Germinal center (tissue), 1 donor: ENCODE data around the gene FCN1.

Experiments
- DNase-seq: peaks from one replicate; pipeline ENCODE4 v3.0.0; 2012; ENCODE audit warnings: mixed read lengths, low spot score

The FCN1 gene

DNA sequence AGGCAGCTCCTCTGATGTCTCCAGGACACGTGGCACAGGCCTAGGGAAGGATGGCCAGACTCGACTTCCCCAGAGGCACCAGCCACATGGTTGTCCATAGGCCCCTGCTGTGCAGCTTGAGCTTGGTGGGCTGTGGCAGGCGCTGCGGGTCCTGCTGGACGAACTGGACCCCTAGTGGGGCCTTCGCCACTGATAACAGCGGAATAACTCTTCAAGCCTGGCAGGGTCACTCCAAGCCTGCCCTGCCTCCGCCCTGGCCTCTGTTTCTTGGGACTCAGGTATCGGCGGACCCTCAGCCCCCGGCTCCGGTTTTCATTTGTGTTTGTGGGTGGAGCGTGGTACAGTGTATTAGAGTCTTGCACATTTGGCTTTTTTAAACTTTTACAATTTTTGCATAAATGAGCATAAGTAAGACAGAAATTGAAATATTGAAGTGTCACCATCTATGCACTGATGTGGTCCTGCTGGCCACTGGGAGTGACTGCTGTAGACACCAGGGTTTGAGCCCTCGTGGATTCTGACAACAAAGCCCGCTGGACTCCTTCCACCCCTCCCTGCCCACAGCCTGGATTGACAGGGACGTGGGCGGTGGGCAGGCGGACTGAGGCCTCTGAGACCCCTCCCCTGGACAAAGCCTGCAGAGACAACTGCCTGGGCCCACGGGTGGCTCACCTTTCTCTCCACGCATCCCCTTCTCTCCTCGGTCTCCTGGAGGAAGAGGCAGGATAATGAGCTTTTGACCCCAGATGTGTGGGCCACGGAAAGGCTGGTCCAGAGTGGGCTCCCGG, 3.8 kb downstream of the FCN1 start:
- no peak for DNase-seq

DNA sequence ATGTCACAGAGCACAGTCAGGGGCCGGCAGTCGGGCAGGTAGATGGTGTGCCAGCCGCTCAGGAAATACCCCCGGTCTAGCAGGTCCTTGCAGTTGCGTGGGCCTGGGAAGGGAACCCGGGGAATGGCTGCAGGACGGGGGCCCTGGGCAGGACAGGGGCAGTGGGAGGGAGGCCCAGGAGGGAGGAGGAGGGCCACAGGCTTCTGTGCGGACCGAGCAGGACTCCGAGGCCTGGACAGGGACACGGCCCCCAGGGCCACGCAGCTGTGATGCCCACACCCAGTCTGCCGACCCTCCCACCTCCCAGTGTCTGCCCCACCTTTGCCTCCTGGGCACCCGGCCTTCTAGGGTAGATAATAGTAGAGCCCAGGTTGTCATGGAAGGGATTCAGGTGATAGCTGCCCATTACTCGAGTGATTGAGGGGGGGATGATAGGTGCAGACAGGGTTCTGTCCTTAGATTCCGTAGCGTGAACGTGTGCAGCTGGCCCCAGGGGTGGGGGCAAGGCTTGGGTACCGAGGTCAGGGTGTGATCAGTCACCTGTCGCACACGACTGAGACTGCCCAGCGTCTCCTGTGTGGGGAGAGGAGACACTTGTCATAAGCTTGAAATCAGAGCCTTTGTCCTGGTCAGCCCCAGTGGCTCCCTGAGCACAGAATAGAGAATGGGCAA, 4.5 kb downstream of the FCN1 start:
- DNase-seq = no peak

- no peak for DNase-seq
These were observed 5.4 kb downstream of the FCN1 start for GRCh38 chr9:134912126-134912840.

- DNase-seq = no peak
These were observed 7.9 kb downstream of the FCN1 start for GRCh38 chr9:134909511-134910481.

DNA sequence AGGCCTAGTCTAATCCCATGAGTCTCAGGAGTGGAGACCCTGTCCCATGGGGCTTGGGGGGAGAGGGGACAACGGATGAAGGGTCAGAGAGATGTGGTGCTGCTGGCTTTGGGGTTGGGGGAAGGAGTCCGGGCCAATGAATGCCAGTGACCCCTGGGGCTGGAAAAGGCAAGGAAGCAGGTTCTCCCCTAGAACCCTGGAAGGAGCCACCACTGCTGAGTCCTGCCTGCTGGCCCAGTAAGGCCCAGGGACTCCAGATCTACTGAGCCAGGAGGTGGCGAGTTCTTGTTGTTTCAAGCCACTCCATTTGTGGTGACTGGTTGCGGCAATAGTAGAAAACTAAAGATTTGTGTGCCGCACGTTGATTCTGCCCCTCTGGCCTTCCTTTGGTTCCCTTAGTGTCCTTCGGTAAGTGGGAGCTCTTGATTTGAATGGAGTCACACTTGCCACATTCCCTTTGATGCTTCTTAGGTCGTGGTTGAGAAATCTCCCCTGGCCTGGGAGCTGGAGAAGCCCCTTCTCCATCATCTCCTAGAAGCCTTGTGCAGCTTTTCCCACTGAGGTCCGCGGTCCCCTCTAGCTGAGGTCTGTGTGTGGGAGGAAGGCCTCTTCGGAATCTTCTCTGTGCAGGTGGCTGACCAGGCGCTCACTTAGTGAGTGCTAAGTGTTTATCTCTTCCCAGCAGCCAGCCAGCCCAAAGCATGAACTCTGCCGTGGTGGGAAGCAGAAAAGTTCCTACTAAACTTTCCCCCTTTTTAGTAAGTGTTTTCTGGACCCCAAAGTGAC, 9.0 kb downstream of the FCN1 start:
- DNase-seq = no peak

DNA sequence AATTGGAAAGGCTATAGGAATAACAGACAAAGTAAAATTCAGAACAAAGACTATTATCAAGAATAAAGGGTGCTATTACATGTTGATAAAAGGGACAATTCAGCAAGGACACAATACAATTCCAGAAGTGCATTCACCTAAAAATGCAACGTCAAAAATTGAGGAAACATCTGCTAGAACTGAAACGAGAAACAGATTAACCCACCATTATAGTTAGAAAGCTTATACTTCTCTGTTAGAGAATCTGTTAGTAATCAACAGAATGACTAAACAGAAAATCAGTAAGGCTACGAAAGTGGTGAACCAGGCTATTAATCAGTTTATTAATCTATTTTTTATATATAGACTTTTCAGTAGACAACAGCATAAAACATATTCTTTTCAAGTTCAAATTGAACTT, 14.8 kb downstream of the FCN1 start:
- no peak for DNase-seq

GRCh38 chr9:134899818-134900217, 17.9 kb downstream of the FCN1 start:
- no peak for DNase-seq

DNA sequence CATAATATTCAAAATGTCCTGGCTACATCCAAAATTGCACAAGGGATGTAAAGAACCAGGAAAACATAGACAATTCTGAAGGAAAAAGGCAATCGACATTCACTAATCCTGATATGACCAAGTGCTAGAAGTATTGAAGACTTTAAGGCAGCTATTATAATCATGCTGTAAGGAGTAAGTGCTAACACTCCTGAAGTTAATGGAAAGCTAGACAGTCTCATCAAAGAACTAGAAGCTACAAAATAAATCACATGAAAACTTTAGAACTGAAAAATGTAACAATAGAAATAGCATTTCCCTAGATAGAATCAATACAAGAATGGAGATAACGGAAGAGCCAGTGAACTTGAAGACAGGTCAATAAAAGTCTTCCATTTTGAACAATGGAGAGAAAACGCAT, 18.5 kb downstream of the FCN1 start:
- DNase-seq = no peak

GRCh38 chr9:134898319-134898718, 19.4 kb downstream of the FCN1 start:
- DNase-seq = no peak

GRCh38 chr9:134897584-134898170, 20.0 kb downstream of the FCN1 start:
- no peak for DNase-seq

- DNase-seq = no peak
These were observed 20.7 kb downstream of the FCN1 start for GRCh38 chr9:134896834-134897583.

GRCh38 chr9:134895908-134896833, 21.5 kb downstream of the FCN1 start:
- no peak for DNase-seq

DNA sequence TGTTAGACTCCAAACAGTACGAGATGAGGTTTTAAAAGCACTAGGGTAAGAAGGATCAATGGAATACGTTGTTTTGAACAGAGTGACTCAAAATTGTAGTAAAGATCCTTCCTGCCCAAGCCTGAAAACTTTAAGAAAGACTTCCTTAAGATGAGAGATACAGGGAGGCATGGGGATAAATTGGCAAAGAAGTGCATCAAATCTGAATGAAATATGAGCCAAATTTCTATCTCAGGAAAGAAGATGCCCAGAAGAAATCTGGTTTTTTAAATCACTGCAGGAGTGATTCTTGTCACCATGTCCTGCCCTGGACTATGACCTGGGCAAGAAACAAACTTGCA, 22.2 kb downstream of the FCN1 start:
- DNase-seq = no peak

DNA sequence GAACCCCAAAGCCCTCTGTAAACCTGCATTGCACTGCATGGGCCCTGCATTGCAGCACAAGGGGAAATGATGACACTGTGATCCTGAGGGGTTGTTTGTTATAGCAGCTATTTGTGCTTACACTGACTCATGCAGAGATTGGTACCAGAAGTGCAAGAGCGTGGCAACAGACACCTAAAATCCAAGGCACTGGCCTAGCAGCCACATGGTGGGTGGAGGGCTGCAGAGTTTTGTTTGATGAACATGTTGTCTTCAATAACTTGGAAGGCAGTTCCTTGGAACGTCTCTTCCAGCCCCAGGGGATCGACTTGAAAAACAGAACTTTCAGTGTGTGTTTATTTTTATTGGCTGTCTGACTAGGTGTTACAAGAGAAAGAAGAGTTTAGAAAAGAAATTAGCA, 22.6 kb downstream of the FCN1 start:
- no peak for DNase-seq

DNA sequence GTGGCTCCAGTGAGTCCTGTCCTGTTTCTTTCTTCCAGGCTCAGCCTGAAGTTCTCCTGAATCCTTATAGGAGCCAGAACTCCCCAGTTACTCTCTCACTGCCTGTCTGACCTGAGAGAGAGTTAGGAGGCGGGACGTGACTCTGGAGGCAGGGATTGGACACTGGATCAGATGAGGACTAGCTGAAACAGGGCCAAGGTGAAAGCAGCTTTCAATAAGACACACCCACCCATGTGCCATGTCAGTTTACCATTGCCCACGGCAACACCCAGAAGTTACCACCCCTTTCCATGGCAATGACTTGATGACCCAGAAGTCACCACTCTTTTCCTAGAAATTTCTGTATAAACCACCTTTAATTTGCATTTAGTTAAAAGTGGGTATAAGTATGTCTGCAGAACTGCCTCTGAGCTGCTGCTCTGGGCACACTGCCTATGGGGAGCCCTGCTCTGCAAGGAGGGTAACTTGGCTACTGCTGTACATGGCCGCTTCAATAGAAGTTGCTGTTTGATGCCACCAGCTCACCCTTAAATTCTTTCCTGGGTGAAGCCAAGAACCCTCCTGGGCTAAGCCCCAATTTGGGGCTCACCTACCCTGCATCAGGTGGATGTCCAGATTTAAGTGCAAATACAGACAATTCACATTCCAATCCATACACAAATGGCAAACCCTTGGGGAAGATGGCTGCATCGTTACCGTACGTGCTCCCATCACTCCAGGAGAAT, 23.4 kb downstream of the FCN1 start:
- DNase-seq = no peak

DNA sequence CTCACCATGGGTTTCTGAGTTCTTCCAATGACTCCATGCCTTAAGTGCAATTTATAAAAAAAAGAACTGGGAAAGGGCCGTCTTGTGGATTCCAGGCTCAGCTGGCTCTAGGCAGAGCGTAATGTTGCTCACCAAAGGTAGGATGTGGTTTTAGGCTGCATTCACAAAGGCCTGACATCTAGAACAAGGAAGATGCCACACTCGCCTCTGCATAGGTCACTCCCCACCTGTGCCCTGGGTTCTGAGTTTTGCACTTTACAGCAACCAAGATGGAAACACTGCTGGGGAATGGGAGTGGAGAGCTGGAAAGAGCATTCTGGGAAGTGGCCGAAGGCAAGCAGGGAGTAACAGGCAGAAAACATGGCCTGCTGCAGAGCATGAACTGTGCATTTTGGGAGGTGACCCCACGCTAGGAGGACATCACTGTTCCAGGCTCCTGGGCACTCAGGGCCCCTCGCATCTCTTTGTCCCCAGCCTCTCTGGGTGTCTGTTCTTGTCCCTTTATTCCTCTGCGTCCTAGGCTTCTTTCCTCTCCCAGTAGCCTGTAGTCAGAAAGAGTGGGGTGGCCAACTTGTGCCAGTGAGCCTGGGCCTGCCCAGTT, 24.8 kb downstream of the FCN1 start:
- no peak for DNase-seq

DNA sequence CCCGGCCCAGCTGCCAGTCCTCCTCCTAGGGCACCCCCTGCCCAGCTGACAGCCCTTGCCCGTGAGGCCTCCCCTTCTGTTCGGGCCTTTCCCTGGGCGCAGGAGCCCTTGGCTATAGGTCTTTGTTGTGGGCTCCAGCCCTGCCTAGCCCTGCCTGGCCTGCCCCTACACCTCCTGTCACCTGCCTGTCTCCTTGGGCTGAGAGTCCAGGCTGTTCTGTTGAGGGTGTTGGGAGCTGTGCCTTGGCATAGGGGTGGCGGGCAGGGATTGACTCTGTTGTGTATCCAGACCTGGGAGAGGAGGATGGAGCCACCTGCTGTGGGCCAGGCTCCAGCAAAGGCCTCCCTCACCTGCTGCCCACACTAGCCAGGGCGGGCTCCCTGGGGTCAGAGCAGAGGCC, 25.5 kb downstream of the FCN1 start:
- no peak for DNase-seq

- DNase-seq = no peak
These were observed 26.0 kb downstream of the FCN1 start for GRCh38 chr9:134891713-134892112.
